ENCODE data around the gene SNTB2. TPM values are rescaled to one million over a fixed set of nuclear protein-coding genes. Genes with fewer than 3 reads are reported as not detected.

The SNTB2 gene
- total RNA-seq, 4 donors from 2014 or later = 32.5 to 60.4 (median 51.8) TPM

DNA sequence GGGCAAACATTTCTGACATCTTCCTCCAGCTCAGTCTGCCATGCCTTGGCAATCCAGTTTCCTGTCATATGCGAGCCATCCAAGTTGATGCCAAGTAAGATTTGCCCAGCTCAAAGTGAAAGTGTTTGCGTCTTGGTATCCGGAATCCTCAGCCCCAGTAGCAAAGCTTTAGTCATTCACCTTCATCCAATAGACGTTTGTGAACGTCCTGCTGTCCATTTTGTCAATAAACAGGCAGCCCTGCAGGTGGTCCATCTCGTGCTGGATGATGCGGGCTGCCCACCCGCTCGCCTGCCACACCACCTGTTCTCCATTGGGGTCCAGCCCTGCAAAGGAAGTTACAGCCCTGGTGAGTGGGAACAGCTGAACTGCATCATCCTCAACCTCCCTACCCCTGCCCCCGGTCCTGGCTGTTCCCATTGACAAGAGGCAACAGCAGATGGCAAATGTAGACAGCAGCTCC, 141.9 kb downstream of the SNTB2 start:
- WGBS, 2 donors = 47 to 49% methylated on average over 10 of the region's 10 CpGs
- no peak for TF ChIP-seq POLR2A (IDR thresholded peaks at IDR 0.05)
- TF ChIP-seq CTCF (IDR thresholded peaks at IDR 0.05) = no peak
- intact Hi-C loops (cut with DNase I; ENCODE audit: low total_unique reads) = no loop called here
- DNase-seq (ENCODE audit: low spot score in 2 of 2) = peak in 1 of 2 donors; percentile 66
- H3K4me3 ChIP-seq (ENCODE audit: low read depth, poor library complexity, severe bottlenecking) = no peak overlapping the region

DNA sequence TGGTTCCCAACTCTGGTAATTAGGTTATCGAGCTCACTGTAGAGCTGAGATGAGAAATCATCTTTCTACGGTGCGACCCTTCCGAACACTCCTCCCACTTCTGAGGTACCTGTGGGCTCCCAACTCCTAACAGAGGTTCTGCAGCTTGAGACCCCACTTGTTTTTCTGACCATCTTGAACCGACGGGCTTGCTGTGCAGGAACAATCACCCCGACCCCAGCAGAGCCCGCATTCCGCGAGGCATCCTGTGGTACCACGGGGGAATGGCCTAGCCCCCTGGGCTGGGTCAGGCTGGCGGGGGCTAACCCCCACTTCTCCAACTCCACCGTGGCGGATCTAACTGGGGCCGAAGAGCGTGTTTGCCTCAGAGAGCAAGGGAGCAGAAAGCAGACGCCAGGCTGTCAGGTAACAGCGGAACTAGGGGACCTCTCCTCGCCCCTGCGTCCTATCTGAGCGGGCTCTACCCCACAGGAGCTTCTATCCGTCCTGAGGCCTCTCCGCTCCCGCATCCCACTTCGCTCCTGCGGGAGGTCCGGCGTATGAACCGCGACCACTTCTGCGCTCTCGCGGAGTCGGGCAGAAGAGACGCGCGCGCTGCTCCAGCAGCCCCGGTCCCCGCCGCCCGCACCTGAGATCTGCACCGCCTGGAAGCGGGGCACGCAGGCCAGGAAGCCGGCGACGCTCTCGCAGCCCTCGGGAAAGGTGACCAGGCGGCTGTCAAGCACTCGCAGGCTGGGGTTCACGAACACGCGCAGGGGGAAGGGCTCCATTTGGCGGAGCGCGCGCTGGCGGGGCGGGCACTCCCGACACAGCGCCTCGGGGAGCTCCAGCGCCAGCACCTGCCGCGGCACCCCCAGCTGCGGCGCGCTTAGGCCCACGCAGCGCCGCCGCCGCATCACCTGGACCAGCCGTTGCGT, 142.7 kb downstream of the SNTB2 start:
- WGBS, 2 donors = 8 to 12% methylated on average over 32 to 48 of the region's 77 CpGs
- TF ChIP-seq POLR2A (IDR thresholded peaks at IDR 0.05) = no peak
- no peak for TF ChIP-seq CTCF (IDR thresholded peaks at IDR 0.05)
- intact Hi-C loops (cut with DNase I; ENCODE audit: low total_unique reads) = no loop called here
- DNase-seq (ENCODE audit: low spot score in 2 of 2) = peak in 1 of 2 donors; percentile 86
- peak overlapping the region; percentile 64 for H3K4me3 ChIP-seq (ENCODE audit: low read depth, poor library complexity, severe bottlenecking)

GRCh38 chr16:69330286-69331109, 143.5 kb downstream of the SNTB2 start, which contains the start of gene PDF:
Gene PDF, minus strand, starts transcription at chr16:69330588. Its CDS starts 18 bp downstream, at chr16:69330570.
- peak within 1 kb of the TSS; percentile 64 for H3K4me3 ChIP-seq (ENCODE audit: low read depth, poor library complexity, severe bottlenecking)
- 0% methylated on average over 41 to 43 of the region's 93 CpGs for WGBS, 2 donors
- DNase-seq (ENCODE audit: low spot score in 2 of 2) = peak; percentile 92 to 98
- intact Hi-C loops (cut with DNase I; ENCODE audit: low total_unique reads) = no loop called here
- TF ChIP-seq POLR2A (IDR thresholded peaks at IDR 0.05) (no peak), CTCF (IDR thresholded peaks at IDR 0.05) (peak in 1 of 3 donors; percentile 24)

DNA sequence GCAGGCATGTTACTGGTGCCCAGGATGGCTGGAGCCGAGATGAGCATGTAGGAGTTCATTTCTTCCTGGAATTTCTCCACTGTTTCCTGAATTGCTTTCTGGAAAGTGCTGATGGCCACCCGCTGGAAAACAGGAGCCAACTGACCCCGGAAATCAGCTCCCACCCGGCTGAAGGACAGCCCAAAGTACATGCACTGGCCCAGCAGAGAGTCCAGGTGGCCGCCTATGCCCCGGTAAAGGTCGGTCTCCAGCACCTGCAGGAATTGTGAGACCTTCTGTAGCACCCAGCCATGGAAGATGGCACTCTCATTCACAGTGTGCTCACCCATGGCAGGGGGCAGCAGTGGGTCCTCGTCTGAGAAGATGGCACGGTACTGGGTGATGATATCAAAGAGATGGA, 147.7 kb downstream of the SNTB2 start:
- WGBS, 2 donors = 90 to 94% methylated on average over 9 of the region's 9 CpGs

More for the DNA sequence above, 147.7 kb downstream of the SNTB2 start:
- H3K4me3 ChIP-seq (ENCODE audit: low read depth, poor library complexity, severe bottlenecking) = no peak overlapping the region
- intact Hi-C loops (cut with DNase I; ENCODE audit: low total_unique reads) = no loop called here
- no peak for DNase-seq (ENCODE audit: low spot score in 2 of 2)
- TF ChIP-seq CTCF (IDR thresholded peaks at IDR 0.05) = no peak
- TF ChIP-seq POLR2A (IDR thresholded peaks at IDR 0.05) = no peak
